HUES64 (cell line): ENCODE measurements around the gene TRAPPC2L.
"Not testable (repeated sequence)": the region's sequence is repeated elsewhere in the genome, so short reads cannot be mapped to it uniquely, and the experiment has no call there.

Experiments used
- H3K27ac ChIP-seq: 2 replicates; pipeline ENCODE4 v1.7.0; 2013; ENCODE audit warnings: low read depth, low read length, inconsistent platforms
- H3K27me3 ChIP-seq: 2 replicates; pipeline ENCODE4 v1.6.1; 2013; ENCODE audit warnings: mild to moderate bottlenecking, low read length; ENCODE audit not compliant: insufficient read depth
- H3K36me3 ChIP-seq: 2 replicates; pipeline ENCODE4 v1.6.1; 2013; ENCODE audit warnings: mild to moderate bottlenecking, low read length; ENCODE audit not compliant: insufficient read depth
- H3K4me1 ChIP-seq: 2 replicates; pipeline ENCODE4 v1.6.1; 2013; ENCODE audit warnings: mild to moderate bottlenecking, low read length, moderate library complexity; ENCODE audit not compliant: insufficient read depth
- H3K4me3 ChIP-seq: 2 replicates; pipeline ENCODE4 v1.5.1; 2013; ENCODE audit warnings: mild to moderate bottlenecking, low read length, moderate library complexity
- H3K9ac ChIP-seq: 2 replicates; pipeline ENCODE4 v1.6.1; 2013; ENCODE audit warnings: mild to moderate bottlenecking, low read depth, low read length
- H3K9me3 ChIP-seq: 2 replicates; pipeline ENCODE4 v1.6.1; 2013; ENCODE audit warnings: low read depth, low read length; ENCODE audit not compliant: insufficient read depth
- WGBS: fragments of 150-250, 120-280 bp; methylation state at CpG from one replicate; pipeline ENCODE4 v1.1.7; 2013; ENCODE audit warnings: missing lambda C conversion rate; 5-methylcytosine and 5-hydroxymethylcytosine counted together

TRAPPC2L gene

GRCh38 chr16:88821168-88821850 is 35.6 kb upstream of the TRAPPC2L start:
- no peak overlapping the region for H3K9ac ChIP-seq
- H3K4me3 ChIP-seq = no peak overlapping the region
- no peak overlapping the region for H3K27ac ChIP-seq
- WGBS = 89% methylated on average over 22 of the region's 22 CpGs
- no peaks in the 10 kb centered on the region for H3K36me3 ChIP-seq
- H3K4me1 ChIP-seq = no peaks in the 10 kb centered on the region
- H3K9me3 ChIP-seq = no peaks in the 10 kb centered on the region
- H3K27me3 ChIP-seq = no peaks in the 10 kb centered on the region

- Histone ChIP-seq H3K27me3 (no peaks in the 10 kb centered on the region), H3K9me3 (no peaks in the 10 kb centered on the region), H3K27ac (no peak overlapping the region), H3K9ac (no peak overlapping the region), H3K4me1 (no peaks in the 10 kb centered on the region), H3K36me3 (no peaks in the 10 kb centered on the region), H3K4me3 (no peak overlapping the region)
- 94% methylated on average over 24 of the region's 24 CpGs for WGBS
Measured at GRCh38 chr16:88822281-88823040, 34.5 kb upstream of the TRAPPC2L start.

- not testable (repeated sequence) for H3K9me3 ChIP-seq, H3K4me3 ChIP-seq, H3K27me3 ChIP-seq, H3K36me3 ChIP-seq, H3K4me1 ChIP-seq, H3K9ac ChIP-seq, H3K27ac ChIP-seq
- WGBS = 95% methylated on average over 30 of the region's 31 CpGs
Measured at GRCh38 chr16:88823646-88824045, 33.3 kb upstream of the TRAPPC2L start.

GRCh38 chr16:88824256-88825077 is 32.5 kb upstream of the TRAPPC2L start:
- WGBS = 90% methylated on average over 33 of the region's 33 CpGs
- no peaks in the 10 kb centered on the region for H3K4me1 ChIP-seq
- no peak overlapping the region for H3K4me3 ChIP-seq
- H3K27ac ChIP-seq = no peak overlapping the region
- no peak overlapping the region for H3K9ac ChIP-seq
- no peaks in the 10 kb centered on the region for H3K9me3 ChIP-seq
- no peaks in the 10 kb centered on the region for H3K36me3 ChIP-seq
- H3K27me3 ChIP-seq = no peaks in the 10 kb centered on the region

- H3K9me3 ChIP-seq = no peaks in the 10 kb centered on the region
- no peak overlapping the region for H3K9ac ChIP-seq
- no peaks in the 10 kb centered on the region for H3K36me3 ChIP-seq
- no peak overlapping the region for H3K27ac ChIP-seq
- H3K27me3 ChIP-seq = no peaks in the 10 kb centered on the region
- H3K4me3 ChIP-seq = no peak overlapping the region
- 87% methylated on average over 12 of the region's 12 CpGs for WGBS
- H3K4me1 ChIP-seq = no peaks in the 10 kb centered on the region
Measured at GRCh38 chr16:88825146-88825545, 31.8 kb upstream of the TRAPPC2L start.

- H3K9me3 ChIP-seq = no peaks in the 10 kb centered on the region
- no peak overlapping the region for H3K9ac ChIP-seq
- no peak overlapping the region for H3K4me3 ChIP-seq
- no peaks in the 10 kb centered on the region for H3K4me1 ChIP-seq
- H3K27me3 ChIP-seq = no peaks in the 10 kb centered on the region
- no peak overlapping the region for H3K27ac ChIP-seq
- H3K36me3 ChIP-seq = no peaks in the 10 kb centered on the region
- WGBS = 95% methylated on average over 26 of the region's 26 CpGs
Measured at GRCh38 chr16:88826070-88826840, 30.7 kb upstream of the TRAPPC2L start.

DNA sequence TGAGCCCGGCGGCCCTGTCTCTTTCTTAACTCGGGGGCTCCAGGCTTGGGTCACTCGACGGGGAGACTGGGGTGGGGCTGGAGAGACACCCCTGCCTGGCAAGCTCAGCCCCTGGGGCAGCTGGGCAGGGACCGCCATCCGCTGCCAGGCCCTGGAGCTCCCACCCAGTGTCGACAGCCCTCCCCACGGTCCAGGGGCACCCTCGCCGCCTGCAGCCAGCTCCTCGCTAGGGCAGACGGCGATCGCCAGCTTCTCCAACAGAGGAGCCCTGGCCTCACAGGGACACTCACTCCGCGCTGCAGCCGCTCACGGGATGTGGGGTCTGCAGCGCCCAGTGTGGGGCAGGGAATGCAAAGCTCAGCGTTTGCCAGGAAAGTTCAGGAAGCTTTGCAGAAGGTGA is 29.2 kb upstream of the TRAPPC2L start:
- no peaks in the 10 kb centered on the region for H3K36me3 ChIP-seq
- H3K4me3 ChIP-seq = no peak overlapping the region
- no peak overlapping the region for H3K27ac ChIP-seq
- 95% methylated on average over 21 of the region's 21 CpGs for WGBS
- no peaks in the 10 kb centered on the region for H3K27me3 ChIP-seq
- H3K4me1 ChIP-seq = no peaks in the 10 kb centered on the region
- H3K9me3 ChIP-seq = no peaks in the 10 kb centered on the region
- no peak overlapping the region for H3K9ac ChIP-seq

- Histone ChIP-seq H3K9me3 (no peaks in the 10 kb centered on the region), H3K27ac (no peak overlapping the region), H3K9ac (no peak overlapping the region), H3K36me3 (no peaks in the 10 kb centered on the region), H3K27me3 (no peaks in the 10 kb centered on the region), H3K4me1 (no peaks in the 10 kb centered on the region), H3K4me3 (no peak overlapping the region)
- WGBS = 91% methylated on average over 24 of the region's 24 CpGs
Measured at GRCh38 chr16:88828711-88829110, 28.2 kb upstream of the TRAPPC2L start.

- H3K9ac ChIP-seq = no peak overlapping the region
- WGBS = 92% methylated on average over 11 of the region's 11 CpGs
- H3K27ac ChIP-seq = no peak overlapping the region
- no peaks in the 10 kb centered on the region for H3K4me1 ChIP-seq
- no peak overlapping the region for H3K4me3 ChIP-seq
- no peaks in the 10 kb centered on the region for H3K27me3 ChIP-seq
- H3K9me3 ChIP-seq = no peaks in the 10 kb centered on the region
- peaks cover 4% of the 10 kb centered on the region; the same call in 1 of the 2 replicates for H3K36me3 ChIP-seq
Measured at GRCh38 chr16:88830258-88830657, 26.7 kb upstream of the TRAPPC2L start.

DNA sequence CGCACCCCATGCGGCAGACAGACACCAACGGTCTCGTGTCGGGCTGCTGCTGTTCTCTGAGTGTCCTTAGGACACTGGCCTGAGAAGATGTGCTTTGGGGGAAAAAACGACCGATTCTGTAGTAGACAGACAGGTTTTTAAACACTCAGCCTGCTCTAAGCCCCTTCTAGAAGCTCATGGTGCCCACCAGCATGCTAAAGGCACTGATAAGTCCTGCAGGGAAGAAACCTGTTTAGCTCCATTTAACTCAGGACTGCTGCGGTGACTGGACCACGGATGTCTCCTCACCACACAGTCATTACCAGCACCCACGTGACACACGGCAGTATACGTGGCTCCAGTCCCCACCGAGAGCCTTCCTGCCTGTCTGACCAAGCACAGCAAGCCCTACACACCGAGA is 26.1 kb upstream of the TRAPPC2L start:
- H3K4me3 ChIP-seq = no peak overlapping the region
- no peaks in the 10 kb centered on the region for H3K9me3 ChIP-seq
- H3K36me3 ChIP-seq = peaks cover 8% of the 10 kb centered on the region; the same call in 1 of the 2 replicates
- 94% methylated on average over 14 of the region's 14 CpGs for WGBS
- H3K27me3 ChIP-seq = no peaks in the 10 kb centered on the region
- H3K9ac ChIP-seq = no peak overlapping the region
- H3K4me1 ChIP-seq = no peaks in the 10 kb centered on the region
- H3K27ac ChIP-seq = no peak overlapping the region
